Keratinocyte (primary cell): Measurements from ENCODE around the gene NR5A1. TPM values are rescaled to one million over a fixed set of nuclear protein-coding genes. Genes with fewer than 3 reads are reported as not detected.

Experiments
- DNase-seq: peaks from one replicate; pipeline ENCODE4 v3.0.0-alpha.2; 2011; ENCODE audit warnings: low read depth, missing footprints, low spot score
- FAIRE-seq: peaks from 2 replicates; lab custom pipeline; 2011; peaks lifted over from hg19 to GRCh38; lab: Jason Lieb, UNC
- H2AFZ ChIP-seq: 2 replicates; pipeline ENCODE4 v1.6.0; 2012; ENCODE audit warnings: low read length, control low read depth, inconsistent platforms; ENCODE audit not compliant: control insufficient read depth
- H3K27ac ChIP-seq: 2 replicates; pipeline ENCODE4 v1.5.1; 2011; ENCODE audit warnings: low read length; ENCODE audit not compliant: control insufficient read depth, insufficient read depth
- H3K27me3 ChIP-seq: 3 replicates; pipeline ENCODE4 v1.6.0; 2011; ENCODE audit warnings: low read length; ENCODE audit not compliant: control insufficient read depth, insufficient read depth; ENCODE audit errors: extremely low read depth
- H3K36me3 ChIP-seq, 2 experiments: 2 replicates in 1 of 2; 3 replicates in 1 of 2; pipeline ENCODE4 v1.5.1; 2011; ENCODE audit warnings: low read length in 2 of 2, mild to moderate bottlenecking in 1 of 2; ENCODE audit not compliant: control insufficient read depth in 2 of 2, insufficient read depth in 2 of 2; ENCODE audit errors: extremely low read depth in 1 of 2
- H3K4me1 ChIP-seq: 3 replicates; pipeline ENCODE4 v1.5.1; 2011; ENCODE audit warnings: low read length; ENCODE audit not compliant: control insufficient read depth, insufficient read depth; ENCODE audit errors: extremely low read depth
- H3K4me2 ChIP-seq: 3 replicates; pipeline ENCODE4 v1.6.0; 2011; ENCODE audit warnings: low read depth, low read length; ENCODE audit not compliant: control insufficient read depth, insufficient read depth; ENCODE audit errors: extremely low read depth
- H3K4me3 ChIP-seq, 3 experiments: fragments of 200-600 bp in 1 of 3; sonication (generic) in 1 of 3; 2 replicates in 2 of 3; 3 replicates in 1 of 3; pipeline ENCODE4 v1.5.1; 2011 to 2016; ENCODE audit warnings: low read length in 3 of 3, mild to moderate bottlenecking in 3 of 3, control low read depth in 2 of 3, inconsistent platforms in 1 of 3, low read depth in 1 of 3, mixed read lengths in 1 of 3, mixed run types in 1 of 3, moderate library complexity in 1 of 3; ENCODE audit not compliant: control insufficient read depth in 2 of 3, insufficient read depth in 2 of 3; ENCODE audit errors: extremely low read depth in 1 of 3
- H3K79me2 ChIP-seq: 2 replicates; pipeline ENCODE4 v1.6.0; 2012; ENCODE audit warnings: low read length; ENCODE audit not compliant: control insufficient read depth, insufficient read depth
- H3K9ac ChIP-seq: 3 replicates; pipeline ENCODE4 v1.6.0; 2011; ENCODE audit warnings: low read length; ENCODE audit not compliant: control insufficient read depth, insufficient read depth; ENCODE audit errors: extremely low read depth
- H3K9me1 ChIP-seq: 3 replicates; pipeline ENCODE4 v1.6.0; 2011; ENCODE audit warnings: low read length; ENCODE audit not compliant: control insufficient read depth, insufficient read depth; ENCODE audit errors: extremely low read depth
- H3K9me3 ChIP-seq: 2 replicates; pipeline ENCODE4 v1.5.1; 2012; ENCODE audit warnings: low read depth, low read length; ENCODE audit not compliant: control insufficient read depth
- H4K20me1 ChIP-seq: 3 replicates; pipeline ENCODE4 v1.6.0; 2011; ENCODE audit warnings: low read length; ENCODE audit not compliant: control insufficient read depth, insufficient read depth; ENCODE audit errors: extremely low read depth
- EZH2 ChIP-seq: IDR thresholded peaks from one replicate; pipeline ENCODE4 v1.6.1; 2012; ENCODE audit warnings: inconsistent platforms, mild to moderate bottlenecking, low read length, moderate library complexity
- dilution Hi-C: fragments of 300-500 bp; cut with MboI; formaldehyde crosslinking; loops from one replicate; pipeline ENCODE4 v1.7.0; 2020; ENCODE audit warnings: low sequenced_read_pairs; ENCODE audit not compliant: extremely low pct_ligation_motif_present
- polyA plus RNA-seq, 5 experiments: library from polyadenylated mRNA; depleted of rRNA in 3 of 5; stranded (reverse) in 3 of 5; stranded (forward) in 1 of 5; unstranded in 1 of 5; fragments of >200 nt; gene quantifications; 1 replicate in 1 of 5; 2 replicates in 3 of 5; 3 replicates in 1 of 5; pipeline versions ENCODE4 v1.2.1 to v1.2.3, GENCODE V29; 2011 to 2012; ENCODE audit warnings: missing spikeins in 2 of 5, low read depth in 1 of 5, low replicate concordance in 1 of 5
- TF ChIP-seq, protein P1 (sequence below), 3 experiments: IDR thresholded peaks in 1 of 3; conservative IDR thresholded peaks in 1 of 3; optimal IDR thresholded peaks in 1 of 3; 2 replicates in 2 of 3; 3 replicates in 1 of 3; pipeline versions ENCODE3 to v1.5.1; 2011; ENCODE audit warnings: low read length in 3 of 3, mild to moderate bottlenecking in 3 of 3, moderate library complexity in 2 of 3, control low read depth in 1 of 3, inconsistent platforms in 1 of 3; ENCODE audit not compliant: insufficient read depth in 2 of 3; ENCODE audit errors: extremely low read depth in 1 of 3

NR5A1 gene
- polyA plus RNA-seq, 1 donor (not counting 4 experiments of a cell fraction or from before 2014, with no cell fraction given) = not detected

DNA sequence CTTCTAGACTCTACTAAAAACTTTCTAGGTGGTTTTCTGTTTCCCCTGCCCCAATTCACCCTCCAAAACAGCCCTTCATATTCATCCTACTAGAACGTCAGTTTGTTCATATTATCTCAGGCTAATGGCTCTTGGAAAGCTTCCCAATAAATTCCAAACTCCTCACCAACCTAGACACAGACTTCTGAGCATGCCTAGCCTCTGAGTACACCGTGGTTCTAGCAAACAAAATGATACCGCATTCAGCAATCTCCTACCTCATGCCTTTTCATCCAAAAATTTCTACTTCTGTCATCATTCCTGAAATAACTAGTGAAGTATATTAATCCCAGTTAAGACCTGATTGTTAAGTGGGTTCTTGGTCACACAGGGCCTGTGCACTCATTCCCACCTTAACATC lies 46.5 kb upstream of the NR5A1 start:
- Histone ChIP-seq H3K27ac (no peak overlapping the region), H3K9me1 (no peaks in the 10 kb centered on the region), H3K9ac (no peak overlapping the region), H3K36me3 (no peaks in the 10 kb centered on the region), H2AFZ (no peak overlapping the region), H3K79me2 (no peaks in the 10 kb centered on the region), H3K9me3 (no peaks in the 10 kb centered on the region), H3K27me3 (no peaks in the 10 kb centered on the region), H4K20me1 (no peaks in the 10 kb centered on the region), H3K4me2 (no peak overlapping the region), H3K4me1 (peaks cover 19% of the 10 kb centered on the region), H3K4me3 (no peak overlapping the region)
- no peak for FAIRE-seq
- TF ChIP-seq, protein P1, sequence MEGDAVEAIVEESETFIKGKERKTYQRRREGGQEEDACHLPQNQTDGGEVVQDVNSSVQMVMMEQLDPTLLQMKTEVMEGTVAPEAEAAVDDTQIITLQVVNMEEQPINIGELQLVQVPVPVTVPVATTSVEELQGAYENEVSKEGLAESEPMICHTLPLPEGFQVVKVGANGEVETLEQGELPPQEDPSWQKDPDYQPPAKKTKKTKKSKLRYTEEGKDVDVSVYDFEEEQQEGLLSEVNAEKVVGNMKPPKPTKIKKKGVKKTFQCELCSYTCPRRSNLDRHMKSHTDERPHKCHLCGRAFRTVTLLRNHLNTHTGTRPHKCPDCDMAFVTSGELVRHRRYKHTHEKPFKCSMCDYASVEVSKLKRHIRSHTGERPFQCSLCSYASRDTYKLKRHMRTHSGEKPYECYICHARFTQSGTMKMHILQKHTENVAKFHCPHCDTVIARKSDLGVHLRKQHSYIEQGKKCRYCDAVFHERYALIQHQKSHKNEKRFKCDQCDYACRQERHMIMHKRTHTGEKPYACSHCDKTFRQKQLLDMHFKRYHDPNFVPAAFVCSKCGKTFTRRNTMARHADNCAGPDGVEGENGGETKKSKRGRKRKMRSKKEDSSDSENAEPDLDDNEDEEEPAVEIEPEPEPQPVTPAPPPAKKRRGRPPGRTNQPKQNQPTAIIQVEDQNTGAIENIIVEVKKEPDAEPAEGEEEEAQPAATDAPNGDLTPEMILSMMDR (optimal IDR thresholded peaks at IDR 0.05 in 1 of 3, IDR thresholded peaks at IDR 0.05 in 1 of 3, conservative IDR thresholded peaks at IDR 0.05 in 1 of 3; ENCODE audit: extremely low read depth in 1 of 3, insufficient read depth in 2 of 3, low read length in 3 of 3) = no peak
- TF ChIP-seq EZH2 = no peak
- dilution Hi-C loops = no loop called here
- DNase-seq = no peak

DNA sequence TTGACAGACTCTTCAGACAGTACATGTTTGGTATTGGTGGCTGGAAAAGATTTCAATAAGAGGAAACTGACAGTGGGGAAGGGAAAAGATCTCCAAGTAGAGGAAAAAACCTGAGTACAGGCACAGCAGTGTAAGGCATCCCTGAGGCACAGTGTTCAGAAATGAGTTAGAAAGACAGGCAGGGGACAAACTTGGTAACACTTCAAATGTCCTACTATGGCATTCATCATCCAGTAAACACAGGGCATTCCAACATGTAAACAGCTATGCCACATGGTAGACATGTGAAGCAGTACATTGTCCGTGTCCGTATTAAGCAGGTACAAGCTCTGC lies 45.0 kb upstream of the NR5A1 start:
- DNase-seq (no peak), FAIRE-seq (no peak)
- Histone ChIP-seq H3K9me1 (no peaks in the 10 kb centered on the region), H3K9ac (no peak overlapping the region), H3K27me3 (no peaks in the 10 kb centered on the region), H3K4me3 (no peak overlapping the region), H3K36me3 (no peaks in the 10 kb centered on the region), H2AFZ (no peak overlapping the region), H3K27ac (peak overlapping the region; percentile 39), H3K4me1 (peaks cover 19% of the 10 kb centered on the region), H4K20me1 (no peaks in the 10 kb centered on the region), H3K9me3 (no peaks in the 10 kb centered on the region), H3K4me2 (peak overlapping the region; percentile 49), H3K79me2 (no peaks in the 10 kb centered on the region)
- dilution Hi-C loops = no loop called here
- TF ChIP-seq, protein P1 (optimal IDR thresholded peaks at IDR 0.05 in 1 of 3, IDR thresholded peaks at IDR 0.05 in 1 of 3, conservative IDR thresholded peaks at IDR 0.05 in 1 of 3; ENCODE audit: extremely low read depth in 1 of 3, insufficient read depth in 2 of 3, low read length in 3 of 3) = no peak
- TF ChIP-seq EZH2 = no peak
